GM19193 (cell line): ENCODE results near the gene TSPAN18.

Source experiments
- POLR2A ChIP-seq: IDR thresholded peaks from 4 replicates; pipeline ENCODE4 v1.6.1; 2011; ENCODE audit not compliant: insufficient read depth, insufficient read length; ENCODE audit errors: extremely low read depth

TSPAN18 gene

GRCh38 chr11:44802347-44802746 lies 75.6 kb downstream of the TSPAN18 start:
- TF ChIP-seq POLR2A = no peak

- TF ChIP-seq POLR2A = no peak
These were observed 76.2 kb downstream of the TSPAN18 start for GRCh38 chr11:44803009-44803408.

- TF ChIP-seq POLR2A = no peak
These were observed 78.0 kb downstream of the TSPAN18 start for GRCh38 chr11:44804449-44805437.

DNA sequence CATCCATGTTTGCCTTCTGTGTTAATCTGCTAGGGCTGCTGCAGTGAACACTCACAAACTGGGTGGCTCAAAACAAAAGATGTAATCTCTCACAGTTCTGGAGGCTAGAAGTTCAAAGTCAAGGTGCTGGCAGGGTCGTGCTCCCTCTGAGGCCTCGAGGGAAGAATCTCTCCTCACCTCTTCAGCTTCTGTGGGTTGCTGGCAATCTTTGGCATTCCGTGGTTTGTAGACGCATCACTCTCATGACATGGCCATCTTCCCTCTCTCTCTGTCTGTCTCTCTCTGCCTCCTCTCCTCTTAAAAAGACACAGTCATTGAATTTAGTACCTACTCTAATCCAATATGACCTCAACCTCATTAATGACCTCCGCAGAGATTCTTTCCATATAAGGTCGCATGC lies 78.8 kb downstream of the TSPAN18 start:
- no peak for TF ChIP-seq POLR2A

GRCh38 chr11:44808053-44808753 lies 81.4 kb downstream of the TSPAN18 start:
- no peak for TF ChIP-seq POLR2A

- TF ChIP-seq POLR2A = no peak
These were observed 82.5 kb downstream of the TSPAN18 start for GRCh38 chr11:44809283-44809682.

DNA sequence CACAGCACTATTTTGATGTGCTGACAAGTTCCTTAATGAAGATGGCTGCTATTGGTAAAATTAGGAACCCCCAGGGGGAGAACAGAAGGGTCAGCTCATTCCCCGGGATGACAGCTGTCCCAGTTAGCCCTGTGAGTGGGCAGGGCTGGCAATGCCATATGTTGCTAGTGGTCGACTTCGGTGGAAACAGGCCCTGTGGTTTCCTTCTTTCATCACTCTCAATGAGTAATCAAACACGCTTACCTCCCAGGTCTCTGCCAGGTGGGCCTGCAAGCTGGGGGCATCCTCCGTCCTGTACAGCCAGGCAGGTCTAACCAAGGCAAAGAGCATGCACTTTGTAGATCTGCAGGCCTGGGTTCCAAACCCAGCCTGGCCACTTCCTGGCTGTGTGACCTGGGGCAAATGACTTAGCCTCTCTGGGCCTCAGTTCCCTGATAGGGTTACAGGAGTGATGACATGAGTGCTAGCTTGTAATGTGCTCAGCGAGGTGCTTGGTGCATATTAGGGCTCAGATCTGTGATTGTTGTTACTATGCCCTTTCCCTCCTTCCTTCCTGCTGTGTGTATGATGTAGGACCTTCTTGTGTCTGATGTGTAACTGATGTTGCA lies 85.2 kb downstream of the TSPAN18 start:
- no peak for TF ChIP-seq POLR2A

GRCh38 chr11:44812971-44813370 lies 86.2 kb downstream of the TSPAN18 start:
- TF ChIP-seq POLR2A = no peak

DNA sequence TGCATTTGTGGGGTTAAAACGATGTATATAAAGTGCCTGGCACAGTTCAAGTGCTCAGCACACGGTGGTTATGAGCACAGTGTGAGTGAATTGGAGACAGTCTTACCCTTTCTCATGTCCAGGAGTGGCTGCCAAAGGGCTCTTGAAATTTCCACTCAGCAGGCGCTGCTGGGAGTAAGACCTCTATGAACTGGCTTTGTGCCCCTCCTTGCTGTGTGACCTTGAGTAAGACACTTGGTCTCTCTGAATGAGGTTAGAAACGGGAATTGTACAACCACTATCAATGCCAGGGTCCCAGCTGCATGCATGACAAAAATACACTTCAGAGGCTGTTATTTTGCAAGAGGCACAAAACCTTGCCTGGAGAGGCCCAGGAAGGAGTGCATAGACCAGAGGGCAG lies 86.6 kb downstream of the TSPAN18 start:
- no peak for TF ChIP-seq POLR2A

- no peak for TF ChIP-seq POLR2A
These were observed 88.3 kb downstream of the TSPAN18 start for GRCh38 chr11:44814881-44815592.

DNA sequence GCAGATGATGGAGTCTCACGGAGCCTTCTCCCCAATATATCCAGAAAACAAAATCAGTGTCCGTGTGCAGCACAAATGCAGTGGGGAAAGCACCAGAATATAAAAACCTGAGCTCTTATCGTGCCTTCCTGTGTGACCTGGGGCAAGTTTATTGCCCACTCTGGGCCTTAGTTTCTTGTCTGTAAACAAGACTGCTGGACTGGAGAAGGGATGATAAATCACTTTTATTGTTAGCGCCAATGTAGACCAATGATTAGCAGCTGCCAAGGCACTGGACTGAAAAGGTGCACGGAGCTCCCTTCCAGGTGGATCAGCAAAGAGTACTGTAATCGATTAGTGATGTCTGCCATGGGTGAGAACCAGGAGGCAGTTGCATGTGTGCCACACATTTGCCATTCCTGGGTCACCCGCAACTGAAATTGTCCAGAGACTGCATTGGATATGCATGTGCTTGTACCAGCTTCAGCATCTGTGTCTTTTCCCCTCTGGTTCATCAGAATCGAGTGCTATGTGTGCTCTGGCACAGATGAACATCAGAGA lies 89.2 kb downstream of the TSPAN18 start:
- no peak for TF ChIP-seq POLR2A

GRCh38 chr11:44816761-44817160 lies 90.0 kb downstream of the TSPAN18 start:
- no peak for TF ChIP-seq POLR2A

GRCh38 chr11:44817207-44817949 lies 90.6 kb downstream of the TSPAN18 start:
- no peak for TF ChIP-seq POLR2A

GRCh38 chr11:44818110-44818509 lies 91.3 kb downstream of the TSPAN18 start:
- no peak for TF ChIP-seq POLR2A
